Retinal pigment epithelial cell (primary cell): ENCODE measurements around the gene RAVER2.
"Not testable (repeated sequence)": the region's sequence is repeated elsewhere in the genome, so short reads cannot be mapped to it uniquely, and the experiment has no call there.

Source experiments
- DNase-seq: peaks from one replicate; pipeline ENCODE4 v3.0.0-alpha.2; 2010; ENCODE audit warnings: low read depth
- H3K4me3 ChIP-seq: 2 replicates; pipeline ENCODE4 v1.5.1; 2011; ENCODE audit warnings: mild to moderate bottlenecking, low read length, control low read depth, moderate library complexity
- CTCF ChIP-seq: conservative IDR thresholded peaks from 2 replicates; pipeline ENCODE4 v1.5.1; 2011; ENCODE audit warnings: low read depth, low read length, control low read depth, inconsistent platforms

The RAVER2 gene

DNA sequence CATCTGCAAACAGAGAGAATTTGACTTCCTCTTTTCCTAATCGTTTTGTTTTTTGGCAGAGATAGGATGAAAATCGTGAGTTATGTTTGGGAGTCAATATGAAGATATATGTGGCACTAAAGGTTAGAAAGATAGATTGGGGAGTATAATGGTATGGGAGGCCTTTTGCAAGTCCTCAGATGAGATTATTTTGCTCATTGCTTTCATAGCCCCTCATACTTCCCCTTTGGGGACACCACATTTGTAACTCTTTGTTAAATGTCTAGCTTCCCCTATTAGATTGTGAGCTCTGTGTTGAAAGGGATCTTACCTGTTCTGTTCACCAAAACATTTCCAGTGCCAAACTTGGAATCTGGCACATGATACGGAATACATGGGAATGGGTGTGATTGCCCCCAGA, 30.2 kb downstream of the RAVER2 start:
- DNase-seq = no peak
- no peak overlapping the region for H3K4me3 ChIP-seq
- no peak for TF ChIP-seq CTCF

GRCh38 chr1:64782044-64782443, 37.2 kb downstream of the RAVER2 start:
- not testable (repeated sequence) for H3K4me3 ChIP-seq, DNase-seq

DNA sequence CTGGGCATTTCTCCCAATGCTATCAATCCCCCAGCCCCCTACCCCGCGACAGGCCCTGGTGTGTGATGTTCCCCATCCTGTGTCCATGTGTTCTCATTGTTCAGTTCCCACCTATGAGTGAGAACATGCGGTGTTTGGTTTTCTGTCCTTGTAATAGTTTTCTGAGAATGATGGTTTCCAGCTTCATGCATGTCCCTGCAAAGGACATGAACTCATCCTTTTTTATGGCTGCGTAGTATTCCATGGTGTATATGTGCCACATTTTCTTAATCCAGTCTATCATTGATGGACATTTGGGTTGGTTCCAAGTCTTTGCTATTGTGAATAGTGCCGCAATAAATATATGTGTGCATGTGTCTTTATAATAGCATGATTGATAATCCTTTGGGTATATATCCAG, 38.0 kb downstream of the RAVER2 start:
- not testable (repeated sequence) for H3K4me3 ChIP-seq, DNase-seq

GRCh38 chr1:64790832-64791487, 46.1 kb downstream of the RAVER2 start:
- TF ChIP-seq CTCF = no peak
- H3K4me3 ChIP-seq = no peak overlapping the region
- DNase-seq = no peak

DNA sequence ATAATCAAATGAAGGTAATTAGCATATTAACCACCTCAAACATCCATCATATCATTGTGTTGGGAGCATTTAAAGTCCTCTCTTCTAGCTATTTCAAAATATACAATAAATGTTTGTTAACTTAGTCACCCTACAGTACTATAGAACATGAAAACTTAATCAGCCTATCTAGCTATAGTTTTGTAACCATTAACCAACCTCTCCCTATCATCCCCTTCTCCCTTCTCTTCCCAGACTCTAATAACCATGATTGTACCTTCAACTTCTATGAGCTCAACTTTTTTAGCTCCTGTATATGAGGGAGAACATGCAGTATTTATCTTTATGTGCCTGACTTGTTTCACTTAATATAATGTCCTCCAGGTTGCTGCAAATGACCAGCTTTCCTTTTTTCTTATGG, 54.0 kb downstream of the RAVER2 start:
- DNase-seq = no peak
- no peak for TF ChIP-seq CTCF
- no peak overlapping the region for H3K4me3 ChIP-seq

DNA sequence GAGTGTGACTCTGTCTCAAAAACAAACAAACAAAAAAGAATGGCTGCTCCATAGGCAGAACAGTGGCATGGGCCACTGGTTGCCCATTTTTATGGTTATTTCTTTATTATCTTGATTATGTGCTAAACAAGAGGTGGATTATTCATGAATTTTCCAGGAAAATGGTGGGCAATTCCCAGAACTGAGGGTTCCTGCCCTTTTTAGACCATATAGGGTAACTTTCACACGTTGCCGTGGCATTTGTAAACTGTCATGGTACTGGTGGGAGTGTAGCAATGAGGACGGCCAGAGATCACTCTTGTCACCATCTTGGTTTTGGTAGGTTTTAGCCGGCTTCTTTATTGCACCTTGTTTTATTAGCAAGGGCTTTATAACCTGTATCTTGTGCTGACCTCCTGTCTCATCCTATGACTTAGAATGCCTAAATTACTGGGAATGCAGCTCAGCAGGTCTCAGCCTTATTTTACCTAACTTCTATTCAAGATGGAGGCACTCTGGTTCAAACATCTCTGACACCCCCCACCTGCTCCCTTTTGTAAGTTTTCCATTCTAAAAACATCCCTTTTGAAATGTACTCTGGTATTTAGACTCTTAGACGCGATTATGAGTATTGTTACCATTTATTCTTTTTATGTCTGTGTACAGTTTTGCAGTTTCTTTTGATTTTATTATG, 57.1 kb downstream of the RAVER2 start:
- no peak for TF ChIP-seq CTCF
- DNase-seq = no peak
- no peak overlapping the region for H3K4me3 ChIP-seq

DNA sequence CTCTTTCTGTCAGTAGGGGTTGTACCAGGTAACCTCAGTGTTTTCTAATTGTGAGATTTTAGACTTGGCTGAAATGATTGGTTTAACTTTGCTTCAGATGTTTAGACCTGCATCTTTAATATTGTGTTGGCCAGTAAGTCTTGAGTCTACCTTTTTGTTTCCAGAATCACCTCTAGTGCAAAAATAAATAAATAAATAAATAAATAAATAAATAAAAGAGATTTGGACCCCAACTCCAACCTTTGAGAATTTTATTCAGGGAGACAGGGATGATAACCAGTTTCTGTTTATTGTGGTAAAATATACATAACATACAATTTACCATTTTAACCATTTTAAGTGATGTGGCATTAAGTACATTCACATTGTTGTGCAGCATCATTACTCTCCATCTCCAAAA, 64.4 kb downstream of the RAVER2 start:
- no peak for TF ChIP-seq CTCF
- DNase-seq = no peak
- no peak overlapping the region for H3K4me3 ChIP-seq

- no peak overlapping the region for H3K4me3 ChIP-seq
- DNase-seq = no peak
- no peak for TF ChIP-seq CTCF
Measured at GRCh38 chr1:64810001-64810400, 65.1 kb downstream of the RAVER2 start.
